ACC112 (cell line): ENCODE measurements around the gene APOB.

ENCODE experiments used
- H2AFZ ChIP-seq: fragments of 200-600 bp; sonication (generic); one replicate; pipeline ENCODE4 v1.6.0; 2017; ENCODE audit warnings: antibody characterized with exemption, low read length; ENCODE audit not compliant: unreplicated experiment
- H3K27ac ChIP-seq: fragments of 200-600 bp; sonication (generic); 2 replicates; pipeline ENCODE4 v1.5.1; 2014; ENCODE audit warnings: low read depth, mild to moderate bottlenecking, antibody characterized with exemption, low read length, moderate library complexity
- H3K27me3 ChIP-seq: fragments of 200-600 bp; sonication (generic); 2 replicates; pipeline ENCODE4 v1.6.1; 2014; ENCODE audit warnings: mild to moderate bottlenecking, antibody characterized with exemption, low read length, moderate library complexity, mixed read lengths; ENCODE audit not compliant: insufficient read depth
- H3K36me3 ChIP-seq: fragments of 200-600 bp; sonication (generic); 2 replicates; pipeline ENCODE4 v1.6.1; 2016; ENCODE audit warnings: mild to moderate bottlenecking, antibody characterized with exemption, low read length, moderate library complexity, mixed read lengths; ENCODE audit not compliant: insufficient read depth
- H3K4me1 ChIP-seq: fragments of 200-600 bp; sonication (generic); one replicate; pipeline ENCODE4 v1.6.1; 2016; ENCODE audit warnings: low read length, mixed read lengths; ENCODE audit not compliant: insufficient read depth, unreplicated experiment, control insufficient read depth
- H3K4me3 ChIP-seq: fragments of 200-600 bp; sonication (generic); 2 replicates; pipeline ENCODE4 v1.5.1; 2014; ENCODE audit warnings: mild to moderate bottlenecking, low read depth, low read length
- H3K79me2 ChIP-seq: fragments of 200-600 bp; sonication (generic); one replicate; pipeline ENCODE4 v1.6.0; 2016; ENCODE audit warnings: low read length; ENCODE audit not compliant: control insufficient read depth, unreplicated experiment, insufficient read depth

Gene APOB

GRCh38 chr2:20966061-20966595, 77.7 kb downstream of the APOB start:
- no peaks in the 10 kb centered on the region for H3K79me2 ChIP-seq
- H3K27ac ChIP-seq: no peak overlapping the region
- no peak overlapping the region for H3K4me3 ChIP-seq
- no peaks in the 10 kb centered on the region for H3K4me1 ChIP-seq
- H2AFZ ChIP-seq: no peak overlapping the region
- H3K36me3 ChIP-seq: no peaks in the 10 kb centered on the region
- H3K27me3 ChIP-seq: peaks cover 76% of the 10 kb centered on the region

DNA sequence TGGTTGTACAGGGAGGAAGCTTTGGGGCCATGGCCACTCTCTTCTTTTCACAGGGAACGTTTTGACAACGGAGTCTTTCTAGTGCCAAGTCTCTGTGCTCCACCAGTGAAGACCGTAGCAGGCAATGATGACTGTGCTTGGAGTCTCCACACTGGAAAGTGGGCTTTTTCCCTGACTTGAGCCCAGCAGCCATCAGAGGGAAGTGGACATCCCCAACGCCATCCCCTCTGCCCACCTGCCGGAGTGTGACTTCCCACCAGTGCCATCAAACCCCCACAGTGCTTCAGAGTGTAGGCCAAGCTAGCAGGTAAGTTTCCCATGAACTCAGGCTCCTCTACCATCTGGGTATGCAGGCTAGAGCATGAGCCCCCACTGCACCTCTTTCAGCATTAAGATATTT, 78.7 kb downstream of the APOB start:
- no peaks in the 10 kb centered on the region for H3K4me1 ChIP-seq
- H2AFZ ChIP-seq: no peak overlapping the region
- no peaks in the 10 kb centered on the region for H3K79me2 ChIP-seq
- H3K4me3 ChIP-seq: no peak overlapping the region
- H3K27me3 ChIP-seq: peaks cover 80% of the 10 kb centered on the region
- H3K36me3 ChIP-seq: no peaks in the 10 kb centered on the region
- no peak overlapping the region for H3K27ac ChIP-seq

DNA sequence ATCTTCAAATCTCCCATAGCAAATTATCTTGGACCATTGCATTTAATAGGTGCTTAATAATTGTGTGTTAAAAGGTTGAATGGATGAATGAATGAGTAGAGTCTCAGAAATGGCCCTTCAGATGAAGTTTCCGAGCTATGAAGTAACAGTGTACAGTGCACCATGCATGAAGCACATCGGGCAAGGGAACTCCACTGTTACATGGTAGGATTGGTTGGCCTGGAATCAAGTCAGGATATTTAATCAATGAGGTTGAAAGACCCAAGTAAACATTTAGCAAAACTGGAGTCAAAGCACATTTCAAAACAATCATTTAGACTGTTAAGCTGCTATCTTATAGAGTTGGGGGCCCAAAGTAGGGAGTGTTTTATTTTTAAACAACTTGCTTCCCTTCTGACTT, 80.0 kb downstream of the APOB start:
- Histone ChIP-seq H3K36me3 (no peaks in the 10 kb centered on the region), H3K79me2 (no peaks in the 10 kb centered on the region), H2AFZ (no peak overlapping the region), H3K4me1 (no peaks in the 10 kb centered on the region), H3K4me3 (no peak overlapping the region), H3K27ac (no peak overlapping the region), H3K27me3 (peaks cover 79% of the 10 kb centered on the region)

GRCh38 chr2:20962939-20963557, 80.8 kb downstream of the APOB start:
- Histone ChIP-seq H3K27ac (no peak overlapping the region), H3K79me2 (no peaks in the 10 kb centered on the region), H3K4me1 (no peaks in the 10 kb centered on the region), H3K4me3 (no peak overlapping the region), H3K27me3 (peaks cover 77% of the 10 kb centered on the region), H2AFZ (no peak overlapping the region), H3K36me3 (no peaks in the 10 kb centered on the region)

GRCh38 chr2:20961858-20962257, 82.0 kb downstream of the APOB start:
- Histone ChIP-seq H3K4me3 (no peak overlapping the region), H3K36me3 (no peaks in the 10 kb centered on the region), H3K27ac (no peak overlapping the region), H2AFZ (no peak overlapping the region), H3K27me3 (peaks cover 70% of the 10 kb centered on the region), H3K79me2 (no peaks in the 10 kb centered on the region), H3K4me1 (no peaks in the 10 kb centered on the region)

DNA sequence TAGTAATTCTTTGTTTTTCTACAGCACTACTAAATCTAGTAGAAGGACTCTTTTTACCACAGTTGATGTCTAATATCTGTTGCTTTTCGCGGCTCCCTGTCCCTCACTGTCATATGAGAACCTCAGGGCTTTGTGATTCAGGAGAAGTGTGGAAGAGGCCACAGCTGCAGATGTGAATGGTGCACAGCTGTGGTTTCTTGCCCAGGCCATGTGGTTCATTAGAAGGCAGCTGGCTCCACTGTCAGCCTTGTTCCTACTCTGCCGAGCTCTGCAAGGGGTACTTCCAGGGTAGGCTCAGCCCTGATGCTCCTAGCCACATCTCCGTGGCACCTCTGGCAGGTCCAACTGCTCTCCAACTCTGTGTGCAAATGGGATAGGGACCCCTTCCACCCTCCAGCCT, 83.9 kb downstream of the APOB start:
- no peak overlapping the region for H3K4me3 ChIP-seq
- H3K79me2 ChIP-seq: no peaks in the 10 kb centered on the region
- H3K27ac ChIP-seq: no peak overlapping the region
- H2AFZ ChIP-seq: no peak overlapping the region
- no peaks in the 10 kb centered on the region for H3K36me3 ChIP-seq
- H3K4me1 ChIP-seq: no peaks in the 10 kb centered on the region
- peaks cover 51% of the 10 kb centered on the region for H3K27me3 ChIP-seq

DNA sequence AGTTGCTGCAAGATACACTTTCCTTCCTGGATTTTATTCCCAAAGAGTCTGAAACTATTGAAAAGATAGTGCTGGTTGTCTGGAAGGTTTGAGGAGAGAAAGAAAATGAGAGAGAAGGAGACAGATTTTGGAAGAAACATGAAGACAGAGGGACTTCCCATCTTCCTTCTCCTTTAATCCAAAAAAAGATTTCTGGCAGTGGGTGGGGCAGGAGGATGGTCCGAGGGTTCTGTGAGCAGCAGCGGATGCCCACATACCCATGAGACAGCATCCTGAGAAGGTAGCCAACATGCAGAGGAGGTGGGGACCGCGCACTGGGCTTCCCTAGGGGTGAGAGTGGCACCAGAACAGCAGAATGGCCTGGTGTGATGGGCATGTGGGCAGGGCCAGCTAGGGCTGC, 84.6 kb downstream of the APOB start:
- H3K27ac ChIP-seq: no peak overlapping the region
- H3K79me2 ChIP-seq: no peaks in the 10 kb centered on the region
- no peaks in the 10 kb centered on the region for H3K36me3 ChIP-seq
- H3K4me1 ChIP-seq: no peaks in the 10 kb centered on the region
- H3K4me3 ChIP-seq: no peak overlapping the region
- H3K27me3 ChIP-seq: peaks cover 46% of the 10 kb centered on the region
- no peak overlapping the region for H2AFZ ChIP-seq

- Histone ChIP-seq H2AFZ (no peak overlapping the region), H3K27me3 (peaks cover 34% of the 10 kb centered on the region; the same call in 1 of the 2 replicates), H3K36me3 (no peaks in the 10 kb centered on the region), H3K4me3 (no peak overlapping the region), H3K4me1 (no peaks in the 10 kb centered on the region), H3K27ac (no peak overlapping the region), H3K79me2 (no peaks in the 10 kb centered on the region)
These were observed 85.9 kb downstream of the APOB start for GRCh38 chr2:20957788-20958525.

DNA sequence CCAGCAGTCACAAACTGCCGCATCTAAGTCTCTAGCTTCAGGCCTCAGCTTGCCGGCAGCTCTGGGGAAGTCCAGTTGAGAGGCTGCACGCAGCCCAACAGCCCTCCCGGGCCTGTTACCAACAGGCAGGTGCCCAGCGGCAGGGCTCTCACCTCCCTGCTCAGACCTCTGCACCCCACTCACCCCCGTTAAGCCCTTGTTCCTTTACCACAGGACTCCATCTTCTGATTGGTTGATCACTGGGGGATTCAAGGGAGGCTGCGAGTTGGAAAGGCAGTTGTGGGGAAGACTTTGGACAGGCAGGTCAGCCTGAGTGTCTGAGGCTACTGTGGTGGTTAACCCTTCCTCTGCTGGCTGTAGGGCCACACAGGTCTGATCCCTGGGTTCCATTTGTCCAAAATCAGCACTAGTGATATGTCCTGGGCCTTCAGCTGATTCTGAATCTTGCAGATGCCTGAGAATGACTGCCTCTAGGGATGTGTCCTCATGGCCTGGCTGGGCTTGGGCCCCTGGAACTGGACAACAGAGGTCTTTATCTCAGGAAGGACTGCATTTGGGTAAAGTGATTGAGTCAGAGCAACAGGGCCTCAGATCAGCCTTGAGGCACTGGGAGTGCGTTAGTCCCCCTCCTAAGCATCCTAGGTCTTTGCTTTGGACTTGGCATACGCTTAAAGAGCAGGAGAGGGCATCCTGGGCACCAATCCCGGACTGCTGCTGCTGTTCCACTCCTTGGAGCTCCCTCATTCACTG, 88.4 kb downstream of the APOB start:
- Histone ChIP-seq H2AFZ (no peak overlapping the region), H3K27me3 (peaks cover 19% of the 10 kb centered on the region; the same call in 1 of the 2 replicates), H3K27ac (no peak overlapping the region), H3K36me3 (no peaks in the 10 kb centered on the region), H3K4me1 (no peaks in the 10 kb centered on the region), H3K79me2 (no peaks in the 10 kb centered on the region), H3K4me3 (no peak overlapping the region)

- Histone ChIP-seq H2AFZ (no peak overlapping the region), H3K27ac (no peak overlapping the region), H3K79me2 (no peaks in the 10 kb centered on the region)
These were observed 90.6 kb downstream of the APOB start for GRCh38 chr2:20953146-20953824.

More at GRCh38 chr2:20953146-20953824, 90.6 kb downstream of the APOB start:
- no peaks in the 10 kb centered on the region for H3K4me1 ChIP-seq
- H3K36me3 ChIP-seq: no peaks in the 10 kb centered on the region
- H3K4me3 ChIP-seq: no peak overlapping the region
- peaks cover 18% of the 10 kb centered on the region; the same call in 1 of the 2 replicates for H3K27me3 ChIP-seq
